GM12872 (cell line): Measurements from ENCODE around the gene BTNL9.

Experiments
- TF ChIP-seq, protein P1 (sequence below): IDR thresholded peaks from 3 replicates; pipeline ENCODE4 v1.5.1; 2011; ENCODE audit warnings: low read depth, mild to moderate bottlenecking, low read length, moderate library complexity; ENCODE audit not compliant: insufficient read depth

The BTNL9 gene

GRCh38 chr5:181109489-181110013 lies 69.5 kb downstream of the BTNL9 start:
- TF ChIP-seq, protein P1, sequence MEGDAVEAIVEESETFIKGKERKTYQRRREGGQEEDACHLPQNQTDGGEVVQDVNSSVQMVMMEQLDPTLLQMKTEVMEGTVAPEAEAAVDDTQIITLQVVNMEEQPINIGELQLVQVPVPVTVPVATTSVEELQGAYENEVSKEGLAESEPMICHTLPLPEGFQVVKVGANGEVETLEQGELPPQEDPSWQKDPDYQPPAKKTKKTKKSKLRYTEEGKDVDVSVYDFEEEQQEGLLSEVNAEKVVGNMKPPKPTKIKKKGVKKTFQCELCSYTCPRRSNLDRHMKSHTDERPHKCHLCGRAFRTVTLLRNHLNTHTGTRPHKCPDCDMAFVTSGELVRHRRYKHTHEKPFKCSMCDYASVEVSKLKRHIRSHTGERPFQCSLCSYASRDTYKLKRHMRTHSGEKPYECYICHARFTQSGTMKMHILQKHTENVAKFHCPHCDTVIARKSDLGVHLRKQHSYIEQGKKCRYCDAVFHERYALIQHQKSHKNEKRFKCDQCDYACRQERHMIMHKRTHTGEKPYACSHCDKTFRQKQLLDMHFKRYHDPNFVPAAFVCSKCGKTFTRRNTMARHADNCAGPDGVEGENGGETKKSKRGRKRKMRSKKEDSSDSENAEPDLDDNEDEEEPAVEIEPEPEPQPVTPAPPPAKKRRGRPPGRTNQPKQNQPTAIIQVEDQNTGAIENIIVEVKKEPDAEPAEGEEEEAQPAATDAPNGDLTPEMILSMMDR, result no peak

DNA sequence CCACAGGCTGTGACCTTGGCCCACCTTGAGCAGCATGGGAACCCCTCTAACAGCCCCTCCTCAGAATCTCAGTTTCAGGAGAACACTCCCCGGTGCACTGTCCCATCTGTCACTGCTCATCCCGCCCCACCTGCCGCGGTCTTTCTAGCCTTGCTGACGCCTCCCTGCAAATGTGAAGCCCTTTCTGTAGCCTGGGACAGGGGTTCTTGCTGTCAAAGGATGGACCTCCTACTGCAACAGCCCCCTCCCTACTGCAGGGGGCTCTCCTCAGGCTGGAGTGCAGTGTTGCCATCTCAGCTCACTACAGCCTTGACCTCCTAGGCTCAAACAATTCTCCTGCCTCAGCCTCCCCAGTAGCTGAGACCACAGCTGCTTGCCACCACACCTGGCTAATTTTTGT lies 70.9 kb downstream of the BTNL9 start:
- TF ChIP-seq, protein P1, result no peak
